ENCODE data around the gene XAB2. TPM values are rescaled to one million over a fixed set of nuclear protein-coding genes. Genes with fewer than 3 reads are reported as not detected.
A peak's percentile ranks its signal among the peaks of the same experiment; 100 is the strongest.

XAB2 gene
- total RNA-seq, 1 donor from 2014 or later, result 24.1 TPM

DNA sequence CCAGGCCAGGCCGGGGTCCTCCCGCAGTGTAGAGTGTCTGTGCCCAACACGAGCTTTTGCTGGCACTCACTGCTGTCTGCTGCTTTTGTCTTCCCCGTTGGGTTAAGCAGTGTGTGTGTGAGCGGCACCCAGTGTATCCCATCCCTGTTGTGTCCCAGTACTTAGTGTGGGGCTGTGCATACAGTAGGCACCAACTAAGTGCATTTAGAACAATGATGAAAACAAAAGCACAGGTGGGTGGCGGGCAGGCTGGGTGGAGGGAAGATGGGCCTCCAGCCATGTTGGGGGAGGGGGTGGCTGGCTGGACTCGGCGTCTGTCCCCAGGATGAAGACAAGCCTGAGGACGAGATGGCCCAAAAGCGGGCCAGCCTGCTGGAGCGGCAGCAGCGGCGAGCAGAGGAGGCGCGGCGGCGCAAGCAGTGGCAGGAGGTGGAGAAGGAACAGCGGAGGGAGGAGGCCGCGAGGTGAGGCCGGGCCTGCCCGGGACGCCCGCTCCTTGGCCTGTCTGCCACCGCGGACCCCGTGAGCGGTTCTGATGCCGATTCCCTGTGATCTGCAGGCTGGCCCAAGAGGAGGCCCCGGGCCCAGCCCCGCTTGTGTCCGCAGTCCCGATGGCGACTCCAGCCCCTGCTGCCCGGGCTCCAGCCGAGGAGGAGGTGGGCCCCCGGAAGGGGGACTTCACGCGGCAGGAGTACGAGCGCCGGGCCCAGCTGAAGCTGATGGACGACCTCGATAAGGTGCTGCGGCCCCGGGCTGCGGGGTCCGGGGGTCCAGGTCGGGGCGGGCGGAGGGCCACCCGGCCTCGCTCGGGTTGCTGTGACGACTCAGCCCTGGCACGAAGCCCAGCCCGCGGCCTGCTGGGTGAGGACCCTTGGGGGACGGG is 14.2 kb downstream of the XAB2 start:
- FAIRE-seq (no peak), DNase-seq (ENCODE audit: low spot score in 2 of 2) (no peak)

DNA sequence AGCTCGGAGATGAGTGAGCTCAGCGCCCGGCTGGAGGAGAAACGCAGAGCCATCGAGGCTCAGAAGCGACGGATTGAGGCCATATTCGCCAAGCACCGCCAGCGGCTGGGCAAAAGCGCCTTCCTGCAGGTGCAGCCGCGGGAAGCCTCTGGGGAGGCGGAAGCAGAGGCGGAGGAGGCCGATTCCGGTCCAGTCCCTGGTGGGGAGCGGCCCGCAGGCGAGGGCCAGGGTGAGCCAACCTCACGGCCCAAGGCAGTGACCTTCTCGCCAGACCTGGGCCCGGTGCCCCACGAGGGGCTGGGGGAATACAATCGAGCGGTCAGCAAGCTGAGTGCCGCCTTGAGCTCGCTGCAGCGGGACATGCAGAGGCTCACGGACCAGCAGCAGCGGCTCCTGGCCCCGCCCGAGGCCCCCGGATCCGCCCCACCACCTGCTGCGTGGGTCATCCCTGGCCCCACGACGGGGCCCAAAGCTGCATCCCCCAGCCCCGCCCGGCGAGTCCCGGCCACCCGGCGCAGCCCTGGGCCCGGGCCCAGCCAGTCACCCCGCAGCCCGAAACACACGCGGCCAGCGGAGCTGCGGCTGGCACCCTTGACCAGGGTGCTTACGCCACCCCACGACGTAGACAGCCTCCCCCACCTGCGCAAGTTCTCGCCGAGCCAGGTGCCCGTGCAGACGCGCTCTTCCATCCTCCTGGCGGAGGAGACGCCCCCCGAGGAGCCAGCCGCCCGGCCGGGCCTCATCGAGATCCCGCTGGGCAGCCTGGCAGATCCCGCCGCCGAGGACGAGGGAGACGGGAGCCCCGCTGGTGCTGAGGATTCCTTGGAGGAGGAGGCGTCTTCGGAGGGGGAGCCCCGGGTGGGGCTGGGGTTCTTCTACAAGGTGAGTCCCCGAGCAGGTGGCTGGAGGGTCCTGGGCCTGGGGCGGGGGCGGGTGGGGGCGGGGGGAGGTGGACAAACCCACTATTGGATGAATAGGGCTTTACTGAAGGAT is 16.8 kb downstream of the XAB2 start:
- FAIRE-seq, result no peak

DNA sequence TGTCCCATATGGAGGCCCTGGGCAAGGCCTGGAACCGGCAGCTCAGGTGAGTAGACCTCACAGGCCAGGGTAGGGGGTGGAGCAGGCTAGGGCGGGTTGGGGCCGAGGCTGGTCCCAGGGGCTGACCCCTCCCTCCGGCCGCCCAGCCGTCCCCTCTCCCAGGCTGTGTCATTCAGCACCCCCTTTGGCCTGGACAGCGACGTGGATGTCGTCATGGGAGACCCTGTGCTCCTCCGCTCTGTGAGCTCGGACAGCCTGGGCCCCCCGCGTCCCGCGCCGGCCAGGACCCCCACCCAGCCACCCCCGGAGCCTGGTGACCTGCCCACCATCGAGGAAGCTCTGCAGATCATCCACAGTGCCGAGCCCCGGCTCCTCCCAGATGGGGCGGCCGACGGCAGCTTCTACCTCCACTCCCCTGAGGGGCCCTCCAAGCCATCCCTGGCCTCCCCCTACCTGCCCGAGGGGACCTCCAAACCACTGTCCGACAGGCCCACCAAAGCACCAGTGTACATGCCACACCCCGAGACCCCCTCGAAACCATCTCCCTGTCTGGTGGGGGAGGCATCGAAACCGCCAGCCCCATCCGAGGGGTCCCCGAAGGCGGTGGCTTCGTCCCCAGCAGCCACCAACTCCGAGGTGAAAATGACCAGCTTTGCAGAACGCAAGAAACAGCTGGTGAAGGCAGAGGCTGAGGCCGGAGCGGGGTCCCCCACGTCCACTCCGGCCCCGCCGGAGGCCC is 17.6 kb downstream of the XAB2 start:
- FAIRE-seq (no peak), DNase-seq (ENCODE audit: low spot score in 2 of 2) (no peak)

More for the DNA sequence above, 16.8 kb downstream of the XAB2 start:
- DNase-seq (ENCODE audit: low spot score in 2 of 2), result no peak

DNA sequence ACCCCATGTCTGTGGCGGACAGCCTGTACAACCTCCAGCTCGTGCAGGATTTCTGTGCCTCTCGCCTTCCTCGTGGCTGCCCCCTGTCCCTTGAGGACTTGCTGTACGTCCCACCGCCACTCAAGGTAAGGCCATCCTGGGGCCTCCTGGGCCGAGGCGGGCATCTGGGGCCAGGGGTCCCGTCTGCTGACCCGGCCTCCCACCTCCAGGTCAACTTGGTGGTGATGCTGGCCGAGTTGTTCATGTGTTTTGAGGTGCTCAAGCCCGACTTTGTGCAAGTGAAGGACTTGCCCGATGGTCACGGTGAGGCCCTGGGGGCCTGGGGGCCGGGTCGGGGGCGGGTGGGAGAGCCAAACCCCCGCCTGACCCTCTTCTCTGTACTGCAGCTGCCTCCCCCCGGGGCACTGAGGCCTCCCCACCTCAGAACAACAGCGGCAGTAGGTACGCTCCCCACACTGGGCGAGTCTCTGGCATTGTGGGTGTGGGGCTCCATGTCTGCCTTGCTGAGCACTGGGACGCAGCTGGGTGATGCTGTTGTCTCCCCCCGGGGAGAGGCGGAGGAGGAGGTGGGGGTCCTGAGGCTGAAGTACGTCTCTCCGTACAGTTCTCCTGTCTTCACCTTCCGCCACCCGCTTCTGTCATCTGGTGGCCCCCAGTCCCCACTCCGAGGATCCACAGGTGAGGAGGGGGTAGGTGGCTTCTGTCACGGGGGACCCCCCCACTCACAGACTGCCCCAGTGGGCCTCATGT is 18.7 kb downstream of the XAB2 start:
- DNase-seq (ENCODE audit: low spot score in 2 of 2) (no peak), FAIRE-seq (no peak)

DNA sequence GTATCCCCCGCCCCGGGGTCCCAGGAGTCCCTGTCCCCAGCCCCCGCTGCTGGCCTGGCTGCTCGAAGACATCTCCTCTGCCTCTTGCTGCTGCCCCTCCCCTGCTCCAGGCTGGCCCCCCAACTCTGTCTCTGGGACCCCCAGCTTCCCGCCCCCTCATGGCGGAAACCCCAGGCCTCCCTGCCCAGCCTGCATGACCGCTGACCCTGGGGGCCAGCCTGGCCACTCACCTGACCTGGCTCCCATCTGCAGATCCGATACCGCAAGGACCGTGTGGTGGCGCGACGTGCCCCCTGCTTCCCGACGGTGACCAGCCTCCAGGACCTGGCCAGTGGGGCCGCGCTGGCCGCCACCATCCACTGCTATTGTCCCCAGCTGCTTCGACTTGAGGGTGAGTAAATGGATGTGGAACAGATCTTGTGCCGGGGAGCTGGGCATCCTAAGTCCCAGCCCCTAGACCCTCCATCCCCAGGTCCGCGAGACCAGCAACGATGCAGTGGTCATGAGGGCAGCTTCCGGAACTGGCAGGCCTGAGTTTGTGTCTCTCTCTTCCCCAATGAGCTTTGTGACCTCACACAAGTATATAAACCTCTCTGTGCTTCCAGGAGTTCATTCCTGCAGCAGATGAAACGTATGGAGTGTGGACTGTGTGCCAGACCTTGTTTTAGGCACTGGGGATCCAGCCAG is 21.3 kb downstream of the XAB2 start:
- FAIRE-seq (no peak), DNase-seq (ENCODE audit: low spot score in 2 of 2) (no peak)

DNA sequence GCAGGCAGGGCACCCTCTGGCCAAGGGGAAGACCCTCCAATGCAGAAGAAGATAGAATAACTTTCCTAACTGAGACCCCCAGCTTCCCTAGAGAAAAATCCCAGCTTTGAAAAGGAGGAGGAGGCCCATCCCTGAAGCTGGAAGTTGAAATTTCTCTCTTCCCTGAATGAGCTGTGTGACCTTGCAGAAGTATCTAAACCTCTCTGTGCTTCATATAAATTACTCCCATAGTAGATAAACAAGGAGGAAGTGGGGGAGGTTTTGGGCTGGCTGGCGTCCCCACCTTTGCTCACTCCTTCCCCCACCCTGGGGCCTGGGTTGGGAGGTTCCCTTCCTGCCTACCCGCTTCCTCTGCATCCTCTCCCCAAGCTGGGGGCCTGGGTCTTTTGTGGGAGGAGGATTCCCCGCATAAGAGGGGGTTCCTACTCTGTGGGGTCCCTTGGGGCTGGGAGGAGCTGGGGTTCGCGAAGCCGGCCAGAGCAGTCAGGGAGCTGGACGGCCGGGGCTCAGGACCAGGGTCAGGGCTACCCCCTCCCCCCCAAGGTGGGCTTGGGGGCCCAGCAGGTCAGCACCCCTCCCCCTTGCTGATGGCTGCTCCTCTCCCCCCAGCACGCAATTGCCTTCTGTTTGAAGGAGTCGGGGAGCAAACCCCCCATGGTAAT is 22.0 kb downstream of the XAB2 start:
- no peak for DNase-seq (ENCODE audit: low spot score in 2 of 2)
- no peak for FAIRE-seq

DNA sequence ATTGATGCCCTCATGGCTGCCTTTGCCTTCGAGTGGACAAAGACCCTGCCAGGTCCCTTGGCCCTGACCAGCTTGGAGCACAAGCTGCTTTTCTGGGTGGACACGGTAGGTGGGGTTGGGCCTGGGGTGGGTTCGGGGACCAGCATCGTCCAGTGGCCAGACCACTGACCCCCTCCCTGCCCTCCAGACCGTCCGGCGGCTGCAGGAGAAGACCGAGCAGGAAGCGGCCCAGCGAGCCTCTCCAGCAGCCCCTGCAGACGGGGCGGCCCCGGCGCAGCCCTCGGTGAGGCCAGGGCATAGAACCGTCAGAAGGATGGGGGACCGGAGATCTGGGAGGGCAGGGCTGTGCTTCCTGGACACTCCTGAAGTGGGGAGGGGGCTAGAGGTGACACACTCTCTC is 23.1 kb downstream of the XAB2 start:
- FAIRE-seq, result no peak
- DNase-seq (ENCODE audit: low spot score in 2 of 2), result no peak

DNA sequence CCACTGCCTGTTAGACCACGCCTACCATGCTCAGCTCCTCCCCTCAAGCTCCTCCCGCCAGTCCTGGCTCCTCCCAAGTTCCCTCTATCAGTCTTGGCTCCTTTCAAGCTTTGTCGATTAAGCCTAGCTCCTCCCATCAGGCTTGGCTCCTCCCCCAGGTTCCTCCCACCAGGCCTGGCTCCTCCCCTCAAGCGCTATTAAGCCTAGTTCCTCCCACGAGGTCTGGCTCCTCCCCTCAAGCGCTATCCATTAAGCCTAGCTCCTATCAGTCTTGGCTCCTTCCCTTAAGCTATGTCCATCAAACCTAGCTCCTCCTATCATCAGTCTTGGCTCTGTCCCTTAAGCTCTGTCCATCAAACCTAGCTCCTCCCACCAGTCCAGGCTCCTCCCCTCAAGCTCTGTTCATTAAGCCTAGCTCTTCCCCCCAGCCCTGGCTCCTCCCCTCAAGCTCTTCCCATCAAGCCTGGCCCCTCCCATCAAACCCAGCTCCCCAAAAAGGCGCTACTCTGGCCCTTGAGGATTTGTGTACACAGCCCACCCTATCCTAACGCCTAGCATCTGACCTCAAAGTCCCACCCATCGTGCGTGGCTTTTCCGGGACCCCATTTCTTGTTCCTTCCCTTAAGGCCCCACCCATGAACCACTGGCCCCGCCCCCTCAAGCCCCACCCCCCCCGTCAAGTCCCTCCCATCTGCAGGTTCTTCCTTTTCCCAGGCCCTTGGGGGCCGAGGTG is 23.7 kb downstream of the XAB2 start:
- no peak for FAIRE-seq
- no peak for DNase-seq (ENCODE audit: low spot score in 2 of 2)

DNA sequence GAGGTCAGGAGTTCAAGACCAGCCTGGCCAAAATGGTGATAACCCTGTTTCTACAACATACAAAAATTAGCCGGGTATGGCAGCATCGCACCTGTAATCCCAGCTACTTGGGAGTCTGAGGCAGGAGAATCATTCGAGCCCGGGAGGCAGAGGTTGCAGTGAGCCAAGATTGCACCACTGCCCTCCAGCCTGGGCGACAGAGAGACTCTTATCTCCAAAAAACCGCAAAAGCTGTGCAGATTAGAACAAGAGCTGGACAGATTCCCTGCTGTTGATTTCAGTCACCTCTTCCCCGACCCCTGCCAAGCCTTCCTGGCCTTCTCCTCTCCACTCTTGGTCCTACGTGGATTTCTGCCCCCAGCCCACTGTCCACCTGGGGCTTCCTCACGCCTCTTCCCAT is 25.4 kb downstream of the XAB2 start:
- DNase-seq (ENCODE audit: low spot score in 2 of 2) (no peak), FAIRE-seq (no peak)

DNA sequence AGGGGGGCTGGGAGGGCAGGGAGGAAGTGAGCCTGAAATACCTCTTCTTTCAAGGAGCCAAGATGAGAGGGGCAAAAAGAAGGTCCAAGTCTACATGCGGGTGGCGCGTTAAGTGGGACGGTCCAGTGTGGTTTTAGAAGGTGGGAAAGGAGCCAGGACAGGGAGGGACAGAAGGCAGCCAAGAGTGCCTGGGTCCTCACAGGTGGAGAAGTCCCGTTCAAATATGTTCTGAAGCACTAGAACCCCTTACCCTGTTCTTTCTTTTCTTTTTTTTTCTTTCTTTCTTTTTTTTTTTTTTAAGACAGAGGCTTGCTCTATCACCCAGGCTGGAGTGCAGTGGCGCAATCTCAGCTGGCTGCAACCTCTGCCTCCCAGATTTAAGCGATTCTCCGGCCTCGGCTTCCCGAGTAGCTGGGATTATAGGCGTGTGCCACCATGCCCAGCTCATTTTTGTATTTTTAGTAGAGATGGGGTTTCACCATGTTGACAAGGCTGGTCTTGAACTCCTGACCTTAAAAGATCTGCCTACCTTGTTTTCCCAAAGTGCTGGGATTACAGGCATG is 26.3 kb downstream of the XAB2 start:
- DNase-seq (ENCODE audit: low spot score in 2 of 2) (no peak), FAIRE-seq (no peak)

DNA sequence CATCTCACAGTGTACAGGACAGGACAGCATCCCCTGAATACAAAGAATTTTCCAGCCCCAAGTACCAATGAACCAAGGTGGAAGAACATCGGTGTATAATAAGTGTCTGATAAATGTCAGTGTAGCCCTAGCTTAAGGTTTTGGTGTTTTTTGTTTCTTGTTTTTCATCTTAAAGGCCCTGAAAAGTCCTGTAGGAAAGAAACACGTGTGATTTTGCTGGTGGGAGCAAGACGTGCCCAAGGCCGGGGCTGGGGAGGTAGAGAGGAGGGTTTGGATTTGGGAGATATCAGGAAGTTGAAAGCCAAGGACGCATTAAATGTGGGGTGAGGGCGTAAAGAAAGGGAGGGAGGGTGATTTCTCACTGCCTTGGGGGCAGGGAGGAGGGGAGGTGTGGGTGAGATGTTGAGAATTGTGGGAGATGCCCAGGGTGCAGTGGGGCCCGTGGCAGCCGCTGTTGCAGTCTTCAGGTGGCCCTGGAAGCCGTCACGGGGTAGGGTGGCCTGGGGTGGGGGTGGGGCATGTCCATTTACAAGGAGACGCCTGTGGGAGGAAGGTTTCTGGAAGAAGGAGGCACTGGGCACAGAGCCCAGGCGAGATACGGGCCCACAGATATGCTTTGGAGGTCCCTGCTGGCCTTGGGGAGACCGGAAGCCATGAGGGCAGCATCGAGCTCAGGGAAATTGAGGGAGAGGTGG is 27.0 kb downstream of the XAB2 start:
- no peak for DNase-seq (ENCODE audit: low spot score in 2 of 2)
- no peak for FAIRE-seq

DNA sequence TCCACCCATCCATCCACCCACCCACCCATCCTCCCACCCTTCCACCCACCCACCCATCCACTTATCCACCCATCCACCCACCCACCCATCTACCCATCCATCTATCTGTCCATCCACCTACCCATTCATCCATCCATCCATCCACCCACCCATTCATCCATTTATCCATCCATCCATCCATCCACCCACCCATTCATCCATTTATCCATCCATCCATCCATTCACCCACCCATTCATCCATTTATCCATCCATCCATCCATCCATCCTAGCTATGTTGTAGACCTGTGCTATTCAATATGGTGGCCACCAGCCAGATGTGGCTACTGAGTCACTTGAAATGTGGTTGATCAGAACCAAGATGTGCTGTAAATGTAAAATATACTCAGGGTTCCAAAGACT is 28.6 kb downstream of the XAB2 start:
- no peak for DNase-seq (ENCODE audit: low spot score in 2 of 2)

DNA sequence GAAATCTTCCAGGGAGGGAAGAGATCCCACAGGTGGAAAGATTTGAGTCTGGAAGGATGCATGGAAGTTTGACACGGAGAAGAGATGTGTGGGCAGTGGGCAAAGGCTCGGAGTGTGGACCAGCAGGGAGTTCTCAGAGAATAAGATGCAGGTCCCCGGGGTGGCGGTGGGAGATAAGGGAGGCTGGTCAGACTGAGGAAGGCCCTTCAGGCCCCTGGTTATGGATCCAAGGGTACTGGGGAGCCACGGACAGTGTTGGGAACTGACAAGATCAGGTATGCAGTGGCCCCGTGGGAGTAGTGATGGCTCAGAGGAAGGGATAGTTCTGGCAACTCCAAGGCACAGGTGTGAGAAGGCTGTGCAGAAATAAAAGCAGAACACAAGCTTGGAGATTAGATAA is 31.2 kb downstream of the XAB2 start:
- DNase-seq (ENCODE audit: low spot score in 2 of 2), result no peak
- FAIRE-seq, result no peak

More for the DNA sequence above, 28.6 kb downstream of the XAB2 start:
- no peak for FAIRE-seq

DNA sequence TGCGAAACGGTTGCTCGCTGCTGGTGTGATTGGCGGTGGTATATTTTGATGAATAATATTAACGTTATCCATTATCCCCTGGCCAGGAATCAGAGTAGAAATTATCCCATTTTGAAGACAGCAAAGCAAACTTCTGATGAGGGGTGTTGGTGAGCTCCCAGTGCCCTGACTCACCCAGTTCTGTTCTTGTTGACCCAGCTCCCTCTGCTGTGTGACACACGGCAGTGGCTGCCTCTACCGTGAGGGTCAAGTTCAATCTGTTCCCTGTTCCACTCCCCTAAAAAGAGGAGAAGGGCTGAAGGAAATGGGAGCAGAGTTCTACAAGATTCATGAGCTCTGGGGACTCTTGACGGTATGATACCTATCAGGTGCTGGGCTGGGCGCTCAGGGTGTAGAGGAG is 31.7 kb downstream of the XAB2 start:
- FAIRE-seq, result no peak
- no peak for DNase-seq (ENCODE audit: low spot score in 2 of 2)

DNA sequence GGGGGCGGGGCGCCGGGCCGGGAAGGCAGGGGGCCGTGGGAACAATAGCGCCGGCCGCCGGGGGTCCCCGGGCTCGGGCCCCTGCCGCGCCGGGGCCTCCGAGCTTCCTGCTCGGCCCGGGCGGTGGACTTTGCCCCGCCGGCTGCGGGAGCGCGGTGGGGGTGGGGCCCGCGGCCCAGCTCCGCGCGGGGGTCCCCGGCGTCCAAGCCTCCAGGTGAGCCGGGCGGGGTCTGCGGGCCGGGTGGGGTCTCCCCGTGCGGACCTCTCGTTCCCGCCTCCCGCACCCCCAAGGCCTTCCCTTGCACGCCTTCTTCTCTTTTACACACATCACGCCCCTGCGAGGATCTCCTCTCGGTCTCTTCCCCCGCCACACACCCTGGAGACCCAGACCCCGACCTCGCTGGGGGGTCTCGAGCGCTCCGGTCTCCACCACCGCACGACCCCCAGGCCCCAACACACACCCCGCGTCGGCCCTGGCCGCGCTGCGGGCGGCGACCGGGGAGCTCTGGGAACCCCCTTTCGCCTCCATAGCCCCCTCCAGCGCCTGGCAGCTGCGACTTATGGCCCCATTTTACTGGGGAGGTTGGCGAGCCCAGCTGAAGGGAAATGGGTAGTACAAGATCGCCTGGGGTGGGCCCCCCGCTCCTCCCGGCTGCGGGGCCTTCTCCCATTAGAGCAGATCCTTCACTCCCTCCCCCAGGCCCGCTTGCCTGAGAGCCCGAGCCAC is 33.0 kb downstream of the XAB2 start:
- FAIRE-seq, result no peak
- no peak for DNase-seq (ENCODE audit: low spot score in 2 of 2)

DNA sequence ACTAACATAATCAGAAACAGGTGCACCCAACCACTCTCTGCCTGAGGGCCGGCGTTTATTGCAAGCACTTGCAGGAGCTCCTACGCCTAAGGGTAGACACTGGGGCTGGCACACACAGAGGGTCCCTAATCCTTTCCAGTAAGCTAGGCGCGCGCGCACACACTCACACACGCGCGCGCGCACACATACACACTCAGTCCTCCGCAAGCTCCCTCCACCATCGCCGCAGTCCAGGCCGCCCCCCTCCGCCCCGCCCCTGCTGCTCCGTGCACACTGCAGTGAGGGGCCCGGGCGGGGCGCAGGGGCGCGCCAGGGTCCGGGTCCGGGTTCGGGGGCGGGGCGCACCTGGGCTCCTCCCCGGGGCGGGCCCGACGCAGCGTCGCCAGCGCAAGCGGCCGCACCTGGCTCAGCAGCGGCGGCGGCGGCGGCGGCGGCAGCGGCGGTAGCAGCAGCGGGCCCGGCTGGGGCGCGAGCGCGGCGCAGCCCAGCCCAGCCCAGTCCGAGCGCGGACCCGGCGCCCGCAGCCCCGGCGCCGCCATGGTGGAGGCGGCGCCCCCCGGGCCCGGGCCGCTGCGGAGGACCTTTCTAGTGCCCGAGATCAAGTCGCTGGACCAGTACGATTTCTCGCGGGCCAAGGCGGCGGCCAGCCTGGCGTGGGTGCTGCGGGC is 33.7 kb downstream of the XAB2 start, which contains the start of gene CAMSAP3:
CAMSAP3 (plus strand) TSS at position 398 of the 668 bp plus-strand sequence; CDS start at position 538, 140 bp downstream.
- no peak for FAIRE-seq
- DNase-seq (ENCODE audit: low spot score in 2 of 2), result peak; percentile 52 to 61
